T-helper 9 cell (primary cell): Measurements from ENCODE around the gene DEDD.

ENCODE experiments used
- DNase-seq: peaks from one replicate; pipeline ENCODE4 v3.0.0-alpha.2; 2020
- total RNA-seq, 2 donors: gene quantifications; one replicate each; lab custom pipeline; 2026; lab: John Stamatoyannopoulos, UW

The DEDD gene
- 40.5 to 49.9 reads per million in 2 donors for total RNA-seq

- DNase-seq, result peak; percentile 80
Measured at GRCh38 chr1:161132410-161133219, at the start of gene DEDD. TSS of gene DEDD (minus strand) at chr1:161132667. CDS start at chr1:161124462, 8,205 bp downstream.

- DNase-seq, result no peak
Measured at GRCh38 chr1:161182214-161182613, 49.7 kb upstream of the DEDD start.

- DNase-seq, result no peak
Measured at GRCh38 chr1:161180639-161181038, 48.2 kb upstream of the DEDD start.

GRCh38 chr1:161179698-161180097 lies 47.2 kb upstream of the DEDD start:
- no peak for DNase-seq

GRCh38 chr1:161177936-161178244 lies 45.4 kb upstream of the DEDD start:
- DNase-seq, result no peak

GRCh38 chr1:161177112-161177935 lies 44.9 kb upstream of the DEDD start, which contains the start of gene B4GALT3:
TSS of gene B4GALT3 (minus strand) at chr1:161177507. CDS start at chr1:161176060, 1,447 bp downstream.
- DNase-seq, result peak; percentile 97

- no peak for DNase-seq
Measured at GRCh38 chr1:161176468-161177111, 44.1 kb upstream of the DEDD start.

GRCh38 chr1:161175771-161176453 lies 43.4 kb upstream of the DEDD start:
- DNase-seq, result no peak

GRCh38 chr1:161174911-161175310 lies 42.4 kb upstream of the DEDD start:
- DNase-seq, result no peak

- DNase-seq, result no peak
Measured at GRCh38 chr1:161173711-161174110, 41.2 kb upstream of the DEDD start.

- no peak for DNase-seq
Measured at GRCh38 chr1:161172776-161173376, 40.4 kb upstream of the DEDD start.

- no peak for DNase-seq
Measured at GRCh38 chr1:161172349-161172748, 39.9 kb upstream of the DEDD start.

GRCh38 chr1:161171696-161172095 lies 39.2 kb upstream of the DEDD start:
- no peak for DNase-seq

- DNase-seq, result no peak
Measured at GRCh38 chr1:161171191-161171590, 38.7 kb upstream of the DEDD start.

- no peak for DNase-seq
Measured at GRCh38 chr1:161168906-161169305, 36.4 kb upstream of the DEDD start.

- no peak for DNase-seq
Measured at GRCh38 chr1:161166669-161167548, 34.4 kb upstream of the DEDD start.

GRCh38 chr1:161165742-161166668 lies 33.5 kb upstream of the DEDD start, which contains the start of gene PPOX:
TSS of gene PPOX (plus strand) at chr1:161166426. CDS start at chr1:161166848, 422 bp downstream.
- peak; percentile 84 for DNase-seq

- DNase-seq, result no peak
Measured at GRCh38 chr1:161164901-161165610, 32.6 kb upstream of the DEDD start.

- DNase-seq, result no peak
Measured at GRCh38 chr1:161163793-161164192, 31.3 kb upstream of the DEDD start.
